D721Med (cell line): ENCODE measurements around the gene SELENOP.
"Not testable (repeated sequence)": the region's sequence is repeated elsewhere in the genome, so short reads cannot be mapped to it uniquely, and the experiment has no call there.

Experiments used
- DNase-seq: peaks from one replicate; pipeline ENCODE4 v3.0.0; 2011; ENCODE audit warnings: low spot score; ENCODE audit not compliant: insufficient read length
- FAIRE-seq: peaks from 2 replicates; lab custom pipeline; 2011; peaks lifted over from hg19 to GRCh38; lab: Jason Lieb, UNC
- CTCF ChIP-seq: IDR thresholded peaks from 2 replicates; pipeline ENCODE4 v1.5.1; 2012; ENCODE audit warnings: mild to moderate bottlenecking, control low read depth; ENCODE audit not compliant: insufficient read depth; ENCODE audit errors: missing control alignments

The SELENOP gene

DNA sequence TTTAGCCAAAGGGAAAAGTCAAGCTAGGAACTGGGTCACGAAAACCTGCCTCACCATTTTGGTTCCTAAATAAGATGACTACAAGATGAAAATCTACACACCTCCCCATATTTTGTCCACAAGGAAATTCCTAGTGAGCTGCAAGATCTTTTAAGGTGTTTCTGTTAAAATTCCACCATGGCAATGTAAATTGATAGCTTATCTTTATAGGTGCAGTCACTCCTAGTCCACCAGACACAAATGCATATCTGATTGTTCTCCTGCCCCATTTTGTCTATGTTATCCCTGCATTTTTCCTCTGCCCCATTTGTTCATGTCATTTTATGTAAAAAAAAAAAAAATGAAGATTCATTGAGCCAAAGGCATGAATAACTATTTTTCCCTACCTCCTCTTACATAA is 41.1 kb upstream of the SELENOP start:
- no peak for FAIRE-seq
- no peak for DNase-seq
- TF ChIP-seq CTCF = no peak

DNA sequence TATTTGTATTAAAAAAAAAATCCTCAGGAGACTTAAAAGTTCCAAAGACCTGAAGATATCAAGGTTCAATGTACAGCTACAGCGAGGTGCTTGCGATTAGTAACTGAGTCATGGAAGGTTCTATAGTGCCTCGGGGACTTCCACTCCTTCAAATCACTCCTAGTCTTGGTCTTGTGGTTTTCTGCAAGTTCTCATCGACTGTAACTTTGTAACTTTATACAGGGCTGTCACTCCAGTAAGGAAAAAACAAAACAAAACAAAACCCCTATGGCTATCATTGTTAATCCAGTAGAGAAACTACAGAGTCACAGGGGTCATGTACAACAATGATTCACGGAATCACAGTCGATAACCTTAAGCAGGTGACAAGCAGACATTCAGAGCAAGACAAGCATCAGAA is 39.8 kb upstream of the SELENOP start:
- FAIRE-seq (no peak), DNase-seq (no peak)
- no peak for TF ChIP-seq CTCF

- no peak for TF ChIP-seq CTCF
- DNase-seq = no peak
- FAIRE-seq = no peak
Measured at GRCh38 chr5:42848545-42848944, 36.9 kb upstream of the SELENOP start.

DNA sequence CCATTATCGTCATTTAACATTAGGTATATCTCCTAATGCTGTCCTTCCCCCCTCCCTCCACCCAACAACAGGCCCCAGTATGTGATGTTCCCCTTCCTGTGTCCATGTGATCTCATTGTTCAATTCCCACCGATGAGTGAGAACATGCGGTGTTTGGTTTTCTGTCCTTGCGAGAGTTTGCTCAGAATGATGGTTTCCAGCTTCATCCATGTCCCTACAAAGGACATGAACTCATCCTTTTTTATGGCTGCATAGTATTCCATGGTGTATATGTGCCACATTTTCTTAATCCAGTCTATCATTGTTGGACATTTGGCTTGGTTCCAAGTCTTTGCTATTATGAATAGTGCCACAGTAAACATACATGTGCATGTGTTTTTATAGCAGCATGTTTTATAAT is 32.7 kb upstream of the SELENOP start:
- FAIRE-seq = not testable (repeated sequence)

DNA sequence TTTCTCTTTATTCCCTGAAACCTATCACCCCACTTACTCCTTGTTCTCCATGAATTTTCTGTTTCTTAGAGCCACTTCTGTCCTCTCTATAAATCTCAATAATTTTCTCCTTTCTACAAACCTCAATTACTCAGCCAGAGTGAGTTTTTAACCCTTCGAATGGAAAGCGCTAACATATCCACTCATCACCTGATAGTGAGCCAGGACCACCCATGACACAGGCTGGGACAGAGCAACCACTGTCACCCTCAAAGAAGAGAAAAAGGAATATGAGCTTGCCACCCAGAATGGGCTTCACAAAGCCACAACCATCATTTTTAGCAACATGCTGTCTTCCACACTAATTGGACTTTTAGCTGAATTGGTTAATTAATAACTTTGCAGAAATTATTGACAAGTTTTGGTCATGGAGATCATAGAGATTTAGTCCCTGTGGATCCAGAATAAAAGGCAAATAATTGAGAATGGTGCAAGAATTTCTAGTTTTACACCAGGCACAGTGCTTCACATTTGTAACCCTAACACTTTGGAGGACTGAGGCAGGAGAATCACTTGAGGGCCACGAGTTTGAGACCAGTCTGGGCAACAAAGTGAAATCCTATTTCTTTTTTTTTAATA is 32.1 kb upstream of the SELENOP start:
- FAIRE-seq (no peak), DNase-seq (no peak)
- no peak for TF ChIP-seq CTCF

More for the DNA sequence above, 32.7 kb upstream of the SELENOP start:
- DNase-seq = not testable (repeated sequence)

DNA sequence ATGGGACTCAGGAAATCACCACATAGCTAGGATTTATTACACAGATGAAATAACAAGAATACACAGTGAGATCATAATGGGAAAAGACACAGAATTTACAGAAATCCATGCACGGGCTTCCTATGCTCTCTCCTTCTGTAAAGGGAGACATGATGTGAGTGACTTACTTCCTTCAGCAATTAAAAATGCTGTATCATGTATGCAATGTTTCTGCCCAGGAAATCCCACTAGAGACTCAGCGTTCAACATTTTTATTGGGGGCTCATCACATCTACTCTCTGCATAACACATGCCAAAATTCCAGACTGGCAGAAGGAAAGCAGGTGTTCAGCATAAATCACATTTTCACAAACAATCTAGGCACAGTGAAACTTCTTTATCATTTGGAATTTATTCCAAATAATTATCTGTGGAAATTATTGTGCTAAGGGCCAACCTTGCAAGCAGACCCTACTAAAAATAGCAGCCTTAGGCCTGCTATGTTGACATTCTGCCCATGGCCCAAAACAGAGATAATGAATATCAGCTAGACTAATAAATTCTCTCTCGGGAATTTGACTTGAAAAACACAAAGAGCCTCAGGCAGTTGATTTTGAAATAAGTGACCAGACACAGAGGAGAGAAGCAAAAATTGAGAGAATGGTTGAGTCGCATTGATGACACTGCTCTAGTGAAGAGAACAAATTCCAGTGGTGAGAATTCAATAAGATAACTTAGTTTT is 31.4 kb upstream of the SELENOP start:
- no peak for TF ChIP-seq CTCF
- DNase-seq = no peak

GRCh38 chr5:42840842-42841567 is 29.3 kb upstream of the SELENOP start:
- FAIRE-seq = no peak
- no peak for TF ChIP-seq CTCF
- DNase-seq = no peak

More for the DNA sequence above, 31.4 kb upstream of the SELENOP start:
- no peak for FAIRE-seq
